ENCODE data around the gene LMNA.

DNA sequence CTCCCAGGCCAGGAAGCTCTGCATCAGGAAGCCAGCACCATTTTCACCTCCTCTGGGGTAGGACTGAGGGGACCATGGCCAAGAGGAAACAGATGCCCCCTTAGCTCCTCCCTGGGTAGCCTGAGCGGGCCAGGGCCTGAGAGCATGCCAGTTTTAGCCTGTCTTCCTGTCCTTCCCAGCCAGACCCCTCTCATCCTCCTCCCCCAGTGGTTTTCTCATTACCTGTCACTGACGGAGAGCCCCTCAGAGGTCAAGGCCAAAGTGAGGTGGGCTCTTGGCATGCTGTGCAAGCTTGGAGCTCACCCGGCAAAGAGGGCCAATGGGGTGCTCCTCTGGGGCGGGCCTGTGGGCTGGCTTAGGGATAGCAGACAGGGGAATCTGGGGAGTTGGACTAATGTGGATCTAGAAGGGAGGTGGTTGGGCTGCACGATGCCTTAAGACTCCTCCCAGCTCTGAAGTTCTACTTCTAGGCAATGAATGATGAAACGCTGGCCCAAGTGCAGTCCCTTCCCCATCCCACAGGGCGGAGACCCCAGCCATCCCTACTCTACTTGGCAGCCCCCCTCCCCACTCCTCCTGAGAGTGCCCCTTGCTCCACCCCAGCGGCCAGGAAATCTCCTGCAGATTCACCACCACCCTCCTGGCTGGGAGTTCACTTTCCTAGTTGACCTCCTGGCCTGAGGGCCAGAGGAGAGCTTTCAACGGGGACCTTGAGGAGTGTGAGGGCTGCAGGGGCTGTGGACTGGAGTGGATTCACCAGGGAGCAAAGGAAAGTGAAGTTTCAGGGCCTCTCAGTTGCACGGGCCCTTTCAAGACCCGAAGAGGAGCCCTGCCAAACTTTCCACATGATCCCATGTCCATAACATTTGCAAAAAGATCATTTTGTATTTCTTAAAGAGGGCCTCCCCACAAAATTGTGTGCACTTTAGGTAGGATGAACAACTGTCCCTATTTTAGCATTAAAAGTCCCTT, 9.4 kb upstream of the LMNA start:
- TF ChIP-seq, protein P1, sequence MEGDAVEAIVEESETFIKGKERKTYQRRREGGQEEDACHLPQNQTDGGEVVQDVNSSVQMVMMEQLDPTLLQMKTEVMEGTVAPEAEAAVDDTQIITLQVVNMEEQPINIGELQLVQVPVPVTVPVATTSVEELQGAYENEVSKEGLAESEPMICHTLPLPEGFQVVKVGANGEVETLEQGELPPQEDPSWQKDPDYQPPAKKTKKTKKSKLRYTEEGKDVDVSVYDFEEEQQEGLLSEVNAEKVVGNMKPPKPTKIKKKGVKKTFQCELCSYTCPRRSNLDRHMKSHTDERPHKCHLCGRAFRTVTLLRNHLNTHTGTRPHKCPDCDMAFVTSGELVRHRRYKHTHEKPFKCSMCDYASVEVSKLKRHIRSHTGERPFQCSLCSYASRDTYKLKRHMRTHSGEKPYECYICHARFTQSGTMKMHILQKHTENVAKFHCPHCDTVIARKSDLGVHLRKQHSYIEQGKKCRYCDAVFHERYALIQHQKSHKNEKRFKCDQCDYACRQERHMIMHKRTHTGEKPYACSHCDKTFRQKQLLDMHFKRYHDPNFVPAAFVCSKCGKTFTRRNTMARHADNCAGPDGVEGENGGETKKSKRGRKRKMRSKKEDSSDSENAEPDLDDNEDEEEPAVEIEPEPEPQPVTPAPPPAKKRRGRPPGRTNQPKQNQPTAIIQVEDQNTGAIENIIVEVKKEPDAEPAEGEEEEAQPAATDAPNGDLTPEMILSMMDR (IDR thresholded peaks at IDR 0.05) = no peak
- no peak for TF ChIP-seq POLR2A (IDR thresholded peaks at IDR 0.05)
